ENCODE measurements around the gene PBLD.

GRCh38 chr10:68238371-68238770 is 94.4 kb downstream of the PBLD start:
- TF ChIP-seq CTCF (IDR thresholded peaks at IDR 0.05; ENCODE audit: poor library complexity, severe bottlenecking) (no peak), EZH2 (IDR thresholded peaks at IDR 0.05; ENCODE audit: borderline replicate concordance, insufficient read depth, low read length, poor library complexity, severe bottlenecking) (no peak), POLR2AphosphoS5 (IDR thresholded peaks at IDR 0.05) (no peak)
